Measurements from ENCODE around the gene CRACR2A.

CRACR2A gene

GRCh38 chr12:3622021-3622821 is 130.7 kb downstream of the CRACR2A start:
- no peak for DNase-seq (ENCODE audit: low read depth)

DNA sequence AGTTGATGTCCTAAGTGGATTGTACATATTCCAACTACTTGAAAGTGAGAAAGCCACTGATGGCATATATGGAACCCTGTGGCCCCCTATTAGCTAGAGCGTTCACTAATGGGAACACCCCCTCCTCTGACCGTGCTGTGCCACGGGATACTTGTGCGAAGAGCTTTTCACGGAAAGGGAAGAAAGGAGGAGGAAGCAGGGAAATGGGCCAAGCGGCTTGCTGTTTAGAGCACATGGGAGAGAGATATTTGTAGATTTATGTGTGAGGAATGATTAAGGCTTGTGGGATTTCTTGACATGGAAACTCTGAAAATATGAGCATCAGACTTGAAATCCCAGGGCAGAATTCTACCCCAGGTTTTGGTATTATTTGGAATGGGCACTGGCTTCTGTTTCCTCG is 132.1 kb downstream of the CRACR2A start:
- DNase-seq (ENCODE audit: low read depth): no peak

- no peak for DNase-seq (ENCODE audit: low read depth)
Observed at GRCh38 chr12:3617565-3617964, 135.3 kb downstream of the CRACR2A start.

- no peak for DNase-seq (ENCODE audit: low read depth)
Observed at GRCh38 chr12:3615862-3616261, 137.0 kb downstream of the CRACR2A start.

DNA sequence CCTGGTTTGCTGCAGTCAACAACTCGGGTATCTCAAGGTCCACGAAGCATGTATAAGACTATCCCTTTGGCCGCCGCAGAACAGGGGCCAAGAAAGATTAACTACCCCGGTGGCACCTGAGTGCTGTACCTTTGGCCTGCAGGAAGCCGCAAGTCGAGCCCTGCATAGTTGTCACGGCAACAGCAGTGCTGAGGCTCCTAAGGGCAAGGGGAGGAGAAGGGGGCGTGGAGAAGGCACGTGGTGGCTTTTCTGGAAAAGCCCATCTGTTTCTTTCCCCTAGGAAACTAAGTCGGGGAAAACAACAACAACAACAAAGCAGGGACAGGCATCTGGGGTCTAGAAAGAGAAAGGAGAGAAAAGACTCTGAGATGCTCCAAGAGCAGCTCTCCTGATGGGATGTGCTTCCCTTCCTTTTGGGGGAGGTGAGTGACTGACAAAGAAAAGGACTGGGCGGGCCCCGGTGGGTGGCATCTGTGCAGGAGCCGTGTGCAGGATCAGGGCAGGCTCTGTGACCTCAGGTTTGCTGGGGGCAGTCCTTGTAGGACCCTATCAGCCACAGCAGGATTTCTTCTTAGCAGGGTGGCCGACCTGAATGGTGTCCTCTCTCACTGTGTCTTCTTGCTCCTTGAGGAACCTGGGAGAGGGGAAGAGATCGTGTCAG is 138.0 kb downstream of the CRACR2A start:
- no peak for DNase-seq (ENCODE audit: low read depth)

GRCh38 chr12:3613641-3614395 is 139.1 kb downstream of the CRACR2A start:
- DNase-seq (ENCODE audit: low read depth): no peak

DNA sequence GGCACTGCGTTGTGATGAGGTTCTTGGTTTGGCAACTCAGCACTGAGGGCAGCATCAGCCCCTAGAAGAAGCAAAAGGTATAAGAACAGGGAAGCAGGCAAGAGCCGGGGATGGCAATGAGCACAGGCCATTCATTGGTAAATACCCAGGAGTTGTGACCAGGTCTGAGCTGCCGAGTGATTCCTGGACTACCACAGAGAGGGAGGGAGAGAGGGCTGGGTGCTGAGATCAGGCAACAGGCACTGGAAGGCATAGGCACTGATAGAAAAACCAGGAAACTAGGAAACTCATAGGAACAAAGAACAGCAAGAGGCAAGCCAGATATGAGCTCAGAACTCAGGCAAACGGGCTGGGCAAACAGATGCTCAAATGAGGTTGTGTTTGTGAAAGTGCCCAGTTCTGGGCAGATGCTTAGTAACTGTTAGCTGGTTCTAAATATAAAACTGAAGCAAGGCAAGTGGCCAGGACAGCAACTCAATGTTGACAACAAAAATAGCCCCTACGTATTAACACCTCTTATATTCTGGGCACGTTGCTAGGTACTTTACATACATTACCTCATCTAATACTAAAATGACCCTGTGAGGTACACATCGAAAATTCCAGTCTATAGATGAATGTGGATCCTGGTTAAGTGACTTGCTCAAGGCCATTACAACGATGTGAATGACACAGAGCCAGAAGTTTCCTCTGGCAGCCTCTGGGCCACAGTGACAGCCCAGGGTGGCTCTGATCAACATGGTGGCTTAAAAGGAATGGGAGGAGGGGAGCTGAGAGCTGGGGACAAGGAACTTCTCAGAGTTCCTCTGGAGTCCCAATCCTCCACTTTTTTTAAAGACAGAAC is 140.8 kb downstream of the CRACR2A start:
- DNase-seq (ENCODE audit: low read depth): no peak

DNA sequence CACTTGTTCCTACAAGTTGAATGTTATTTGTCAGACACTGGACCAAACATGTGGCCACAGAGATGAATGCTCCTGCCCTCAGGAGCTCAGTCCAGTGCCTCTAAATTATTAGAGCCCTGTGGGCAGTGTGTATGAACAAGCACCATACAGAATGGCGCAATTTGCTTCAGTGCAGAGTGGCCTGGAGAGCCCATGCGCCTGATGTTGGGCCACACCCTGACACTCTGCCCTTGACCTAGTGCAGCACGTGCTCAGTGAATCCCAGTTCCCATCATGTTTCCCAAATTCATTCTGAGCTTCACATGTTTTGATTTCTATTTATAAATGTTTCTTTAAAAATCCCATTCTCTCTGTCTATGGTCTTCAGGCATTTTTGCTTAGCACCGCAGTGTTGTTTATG is 145.1 kb downstream of the CRACR2A start:
- no peak for DNase-seq (ENCODE audit: low read depth)

DNA sequence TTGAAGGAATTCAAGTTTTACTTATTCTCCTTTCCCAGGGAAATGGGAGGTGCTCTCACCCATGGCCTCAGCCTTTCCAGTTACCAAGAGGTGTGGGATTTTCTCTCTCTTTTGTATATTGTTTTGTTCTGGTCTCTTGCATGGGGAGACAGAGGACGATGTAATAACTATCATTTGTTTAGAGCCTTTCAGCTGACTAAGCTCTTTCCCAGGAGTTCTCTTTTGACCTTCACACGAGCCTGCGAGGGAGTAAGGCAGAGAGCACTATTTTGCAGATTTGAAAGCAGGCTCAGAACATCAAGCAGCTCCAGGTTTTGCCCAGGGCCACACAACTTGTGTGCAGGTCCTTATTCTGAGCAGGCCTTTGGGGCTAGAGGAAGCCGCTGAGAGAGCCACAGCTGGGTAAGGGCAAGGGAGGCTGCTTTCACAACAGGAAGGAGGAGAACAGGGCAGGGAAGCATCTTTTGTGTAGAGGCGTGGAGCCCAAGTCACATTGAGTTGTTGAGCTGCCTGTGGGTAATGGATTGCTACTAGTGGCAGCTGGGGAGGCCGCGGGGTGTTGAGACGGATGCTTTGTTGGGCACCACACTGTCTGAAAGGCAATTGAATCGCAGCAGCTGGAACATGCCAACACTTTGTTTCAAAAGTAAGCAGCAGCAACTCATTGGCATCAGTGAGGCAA is 145.7 kb downstream of the CRACR2A start:
- no peak for DNase-seq (ENCODE audit: low read depth)

GRCh38 chr12:3606128-3606527 is 146.8 kb downstream of the CRACR2A start:
- no peak for DNase-seq (ENCODE audit: low read depth)

DNA sequence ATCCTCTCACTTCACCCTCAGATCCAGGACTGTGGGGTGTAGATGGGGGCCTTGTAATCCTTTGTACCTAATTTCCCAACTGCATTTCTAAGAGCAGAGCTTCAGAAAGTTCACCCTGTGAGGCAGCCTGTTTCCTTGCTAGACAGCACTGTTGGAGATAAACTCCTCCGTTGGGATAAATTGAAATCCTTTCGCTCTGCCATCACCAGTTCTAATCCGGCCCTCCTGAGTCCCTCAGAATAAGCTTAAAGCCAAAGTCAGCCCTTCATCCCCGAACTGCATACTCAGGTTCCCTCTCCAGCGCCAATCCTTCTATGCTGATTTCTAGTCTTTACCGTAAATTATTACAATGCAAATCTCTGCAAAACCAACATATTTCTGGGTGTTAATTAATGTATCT is 147.2 kb downstream of the CRACR2A start:
- DNase-seq (ENCODE audit: low read depth): no peak

GRCh38 chr12:3604748-3605586 is 147.9 kb downstream of the CRACR2A start:
- no peak for DNase-seq (ENCODE audit: low read depth)

DNA sequence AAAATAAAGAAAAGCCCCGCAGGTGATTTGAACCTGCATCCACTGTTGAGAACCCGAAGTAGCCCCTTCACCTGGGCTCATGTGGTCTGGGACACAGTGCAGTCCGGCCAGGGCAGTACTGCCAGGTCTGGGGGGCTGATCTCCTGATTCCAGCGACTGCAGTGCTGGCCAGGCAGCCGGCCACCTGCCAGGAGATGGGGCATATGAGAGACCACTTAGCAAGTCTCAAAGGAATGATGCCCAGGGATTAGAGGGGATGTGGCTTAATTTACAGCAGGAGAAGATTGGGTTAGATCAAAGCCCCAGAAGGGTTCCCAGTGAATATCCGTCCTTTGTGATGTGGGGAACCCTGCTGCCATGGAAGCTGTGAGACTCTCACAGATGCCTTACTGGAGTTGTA is 148.6 kb downstream of the CRACR2A start:
- no peak for DNase-seq (ENCODE audit: low read depth)

GRCh38 chr12:3603576-3603975 is 149.3 kb downstream of the CRACR2A start:
- no peak for DNase-seq (ENCODE audit: low read depth)

DNA sequence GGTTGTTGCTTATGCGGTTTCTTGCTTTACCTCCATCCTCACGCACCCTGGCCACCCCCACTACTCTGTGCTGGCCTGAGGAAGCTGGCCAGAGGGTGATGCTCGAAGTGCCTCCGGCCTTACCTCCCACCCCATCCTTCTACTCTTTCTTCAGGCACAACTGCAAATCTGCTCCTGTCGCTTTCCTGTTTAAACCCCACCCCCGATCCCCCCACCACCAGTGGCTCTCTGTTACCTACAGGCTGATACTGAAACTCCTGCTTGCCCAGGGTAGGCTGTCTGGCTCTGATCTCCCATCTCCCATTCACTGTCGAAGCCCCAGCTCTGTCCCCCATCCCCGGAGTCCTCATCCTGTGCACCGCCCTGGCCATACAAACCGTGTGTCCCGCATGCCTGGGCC is 150.4 kb downstream of the CRACR2A start:
- DNase-seq (ENCODE audit: low read depth): no peak

GRCh38 chr12:3601461-3602150 is 151.3 kb downstream of the CRACR2A start:
- DNase-seq (ENCODE audit: low read depth): no peak

DNA sequence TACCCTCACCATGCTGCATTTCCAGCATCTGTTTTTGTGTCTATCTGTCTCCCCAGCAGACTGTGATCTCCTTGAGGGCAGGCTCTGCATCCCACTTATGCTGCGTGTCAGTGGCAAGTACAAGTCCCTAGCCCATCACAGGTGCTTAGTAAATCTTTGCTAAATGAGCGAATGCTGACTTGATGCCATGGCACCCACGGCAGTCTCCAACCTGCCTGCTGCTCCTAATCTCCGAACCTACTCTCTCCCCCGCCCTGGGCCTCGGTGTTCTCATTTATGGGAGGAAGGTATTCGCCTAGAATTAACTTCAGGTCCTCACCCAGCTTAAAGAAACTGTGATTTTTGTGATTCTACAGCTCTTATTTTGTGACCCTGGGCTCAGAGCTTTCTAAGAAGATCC is 152.0 kb downstream of the CRACR2A start:
- no peak for DNase-seq (ENCODE audit: low read depth)

DNA sequence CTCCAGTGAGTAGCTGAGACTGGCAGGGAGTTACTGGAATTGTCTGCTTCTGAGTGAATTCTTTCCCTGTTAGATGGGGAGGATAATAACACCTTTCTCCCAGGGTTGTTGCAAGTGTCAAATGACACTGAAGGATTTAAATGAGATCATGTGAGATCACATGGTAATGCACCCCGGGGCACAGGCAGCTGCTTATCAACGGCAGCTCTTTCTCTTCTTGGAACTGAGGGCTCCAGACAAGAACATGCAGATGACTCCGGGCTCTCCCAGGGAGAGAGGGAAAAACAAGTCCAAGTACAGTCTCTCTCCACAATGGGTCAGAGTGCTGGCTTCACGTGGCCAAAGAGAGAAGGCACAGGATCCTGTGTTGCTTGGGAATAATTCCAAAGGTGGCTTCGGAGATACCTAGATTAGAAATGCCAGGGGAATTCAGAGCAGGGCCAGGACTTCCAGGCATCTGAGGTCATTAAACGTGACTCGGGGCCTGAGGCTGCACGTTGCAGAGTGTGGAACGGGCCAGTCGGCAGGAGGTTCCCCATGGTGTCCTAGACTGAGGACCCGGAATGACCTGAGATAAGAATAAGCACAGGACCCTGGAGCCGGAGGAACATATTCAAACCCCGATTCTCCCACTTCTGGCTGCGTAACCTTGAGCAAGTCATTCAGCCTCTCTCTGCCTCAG is 152.7 kb downstream of the CRACR2A start:
- DNase-seq (ENCODE audit: low read depth): no peak
